ENCODE results near the gene ERVV-1.
A peak's percentile ranks its signal among the peaks of the same experiment; 100 is the strongest.
"Not testable (repeated sequence)": the region's sequence is repeated elsewhere in the genome, so short reads cannot be mapped to it uniquely, and the experiment has no call there.

The ERVV-1 gene

DNA sequence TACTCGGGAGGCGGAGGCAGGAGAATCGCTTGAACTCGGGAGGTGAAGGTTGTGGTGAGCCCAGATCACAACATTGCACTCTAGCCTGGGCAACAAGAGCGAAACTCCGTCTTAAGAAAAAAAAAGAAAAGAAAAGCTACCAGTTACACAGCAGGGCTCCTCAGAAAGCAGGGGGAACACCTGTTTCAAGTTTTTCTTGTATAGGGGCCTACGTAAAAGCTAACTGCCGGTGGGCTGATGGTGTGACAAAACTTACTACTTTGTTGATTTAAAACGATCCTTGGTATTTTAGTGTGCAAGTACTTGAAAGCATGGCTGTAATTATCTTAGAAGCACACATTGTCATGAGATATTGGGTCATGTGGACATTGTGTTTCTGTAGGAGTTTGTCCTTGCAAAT lies 15.7 kb upstream of the ERVV-1 start:
- Histone ChIP-seq H3K9ac (ENCODE audit: low read depth, low read length) (no peak overlapping the region), H3K27me3 (ENCODE audit: control insufficient read depth, insufficient read depth, low read length) (peaks cover 33% of the 10 kb centered on the region), H3K36me3 (ENCODE audit: control insufficient read depth, insufficient read depth, low read length) (no peaks in the 10 kb centered on the region), H3K4me3 (ENCODE audit: low read depth, low read length) (peak overlapping the region; percentile 30), H3K9me3 (ENCODE audit: control insufficient read depth, insufficient read depth, low read length) (no peaks in the 10 kb centered on the region), H3K4me1 (ENCODE audit: control insufficient read depth, insufficient read depth, low read length) (peaks cover 2% of the 10 kb centered on the region)

DNA sequence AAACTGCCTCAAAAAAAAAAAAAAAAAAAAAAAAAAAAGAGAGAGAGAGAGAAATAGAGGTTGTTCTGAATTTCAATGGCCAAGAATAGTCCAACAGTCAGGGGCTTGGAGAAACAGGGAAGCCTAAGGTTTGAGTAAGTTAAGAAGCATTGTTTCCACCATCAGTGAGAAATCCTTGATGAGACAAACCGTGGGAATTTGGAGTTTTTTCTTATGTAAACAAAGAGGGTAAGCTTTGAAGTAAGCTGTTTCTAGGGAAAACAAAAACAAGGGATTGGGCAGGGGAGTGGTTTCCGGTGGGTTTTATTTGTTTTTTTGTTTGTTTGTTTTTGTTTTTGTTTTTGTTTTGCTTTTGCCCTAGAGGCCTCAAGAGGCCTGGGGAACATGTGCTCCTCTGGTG lies 11.2 kb upstream of the ERVV-1 start:
- H3K4me1 ChIP-seq (ENCODE audit: control insufficient read depth, insufficient read depth, low read length), result peaks cover 2% of the 10 kb centered on the region
- no peaks in the 10 kb centered on the region for H3K9me3 ChIP-seq (ENCODE audit: control insufficient read depth, insufficient read depth, low read length)
- H3K9ac ChIP-seq (ENCODE audit: low read depth, low read length), result no peak overlapping the region
- peaks cover 23% of the 10 kb centered on the region for H3K27me3 ChIP-seq (ENCODE audit: control insufficient read depth, insufficient read depth, low read length)
- H3K36me3 ChIP-seq (ENCODE audit: control insufficient read depth, insufficient read depth, low read length), result no peaks in the 10 kb centered on the region
- H3K4me3 ChIP-seq (ENCODE audit: low read depth, low read length), result no peak overlapping the region

DNA sequence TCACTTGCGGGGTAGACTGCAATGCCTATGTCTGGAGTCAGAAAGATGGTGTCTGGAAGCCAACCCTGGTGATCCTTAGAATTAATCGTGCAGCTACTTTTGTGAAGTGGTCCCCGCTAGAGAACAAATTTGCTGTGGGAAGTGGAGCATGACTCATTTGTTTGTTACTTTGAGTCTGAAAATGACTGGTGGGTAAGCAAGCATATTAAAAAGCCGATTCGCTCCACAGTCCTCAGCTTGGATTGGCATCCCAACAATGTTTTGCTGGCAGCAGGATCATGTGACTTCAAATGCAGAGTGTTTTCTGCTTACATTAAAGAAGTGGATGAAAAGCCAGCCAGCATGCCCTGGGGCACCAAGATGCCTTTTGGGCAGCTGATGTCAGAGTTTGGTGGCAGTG lies 9.5 kb upstream of the ERVV-1 start:
- no peaks in the 10 kb centered on the region for H3K9me3 ChIP-seq (ENCODE audit: control insufficient read depth, insufficient read depth, low read length)

DNA sequence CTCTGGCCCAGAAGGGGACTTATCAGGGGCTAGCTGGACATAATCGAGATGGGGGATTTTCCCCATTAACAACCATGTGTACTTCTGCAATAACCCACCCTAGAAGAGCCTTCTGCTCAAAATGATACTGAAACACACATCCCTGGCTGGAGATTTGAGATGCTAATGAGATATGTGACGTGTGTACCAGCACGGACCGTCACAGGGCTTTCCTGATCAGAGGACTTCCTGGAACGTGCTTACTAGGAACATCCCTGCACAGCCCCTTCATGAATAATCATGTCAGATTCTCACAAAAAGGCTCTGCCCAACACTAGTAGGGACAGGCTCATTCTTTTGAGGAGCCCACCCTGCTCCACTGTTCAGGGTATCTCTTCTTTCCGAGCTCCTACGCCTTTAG lies 6.5 kb upstream of the ERVV-1 start:
- peaks cover 4% of the 10 kb centered on the region for H3K27me3 ChIP-seq (ENCODE audit: control insufficient read depth, insufficient read depth, low read length)
- H3K9me3 ChIP-seq (ENCODE audit: control insufficient read depth, insufficient read depth, low read length), result no peaks in the 10 kb centered on the region
- H3K36me3 ChIP-seq (ENCODE audit: control insufficient read depth, insufficient read depth, low read length), result peaks cover 2% of the 10 kb centered on the region
- H3K4me1 ChIP-seq (ENCODE audit: control insufficient read depth, insufficient read depth, low read length), result peaks cover 2% of the 10 kb centered on the region
- H3K4me3 ChIP-seq (ENCODE audit: low read depth, low read length), result no peak overlapping the region
- H3K9ac ChIP-seq (ENCODE audit: low read depth, low read length), result no peak overlapping the region

More for the DNA sequence above, 9.5 kb upstream of the ERVV-1 start:
- Histone ChIP-seq H3K27me3 (ENCODE audit: control insufficient read depth, insufficient read depth, low read length) (peaks cover 12% of the 10 kb centered on the region), H3K4me3 (ENCODE audit: low read depth, low read length) (no peak overlapping the region), H3K36me3 (ENCODE audit: control insufficient read depth, insufficient read depth, low read length) (peaks cover 2% of the 10 kb centered on the region), H3K9ac (ENCODE audit: low read depth, low read length) (no peak overlapping the region), H3K4me1 (ENCODE audit: control insufficient read depth, insufficient read depth, low read length) (peaks cover 2% of the 10 kb centered on the region)

DNA sequence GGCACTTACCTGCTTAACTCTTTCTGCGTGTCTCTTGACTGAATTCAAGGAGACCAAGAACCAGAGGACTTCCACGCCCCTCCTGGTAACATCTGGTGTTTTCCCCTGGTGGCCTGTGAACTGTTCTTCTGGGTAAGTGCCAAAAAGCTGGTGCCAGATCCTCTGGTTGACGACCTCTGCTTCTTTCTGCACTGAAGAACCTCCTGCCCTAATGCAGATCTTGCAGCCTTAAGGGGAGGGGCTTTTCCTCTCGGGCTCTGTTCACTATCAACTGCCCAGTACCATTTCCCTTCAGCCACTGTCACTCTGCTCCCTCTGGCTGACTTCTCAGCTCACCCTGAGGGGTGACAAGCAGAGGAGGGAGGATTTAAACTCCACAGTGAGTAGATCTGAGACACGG lies 6.1 kb upstream of the ERVV-1 start:
- Histone ChIP-seq H3K9ac (ENCODE audit: low read depth, low read length) (no peak overlapping the region), H3K4me3 (ENCODE audit: low read depth, low read length) (no peak overlapping the region), H3K27me3 (ENCODE audit: control insufficient read depth, insufficient read depth, low read length) (peaks cover 4% of the 10 kb centered on the region), H3K36me3 (ENCODE audit: control insufficient read depth, insufficient read depth, low read length) (peaks cover 2% of the 10 kb centered on the region), H3K4me1 (ENCODE audit: control insufficient read depth, insufficient read depth, low read length) (no peaks in the 10 kb centered on the region), H3K9me3 (ENCODE audit: control insufficient read depth, insufficient read depth, low read length) (no peaks in the 10 kb centered on the region)

DNA sequence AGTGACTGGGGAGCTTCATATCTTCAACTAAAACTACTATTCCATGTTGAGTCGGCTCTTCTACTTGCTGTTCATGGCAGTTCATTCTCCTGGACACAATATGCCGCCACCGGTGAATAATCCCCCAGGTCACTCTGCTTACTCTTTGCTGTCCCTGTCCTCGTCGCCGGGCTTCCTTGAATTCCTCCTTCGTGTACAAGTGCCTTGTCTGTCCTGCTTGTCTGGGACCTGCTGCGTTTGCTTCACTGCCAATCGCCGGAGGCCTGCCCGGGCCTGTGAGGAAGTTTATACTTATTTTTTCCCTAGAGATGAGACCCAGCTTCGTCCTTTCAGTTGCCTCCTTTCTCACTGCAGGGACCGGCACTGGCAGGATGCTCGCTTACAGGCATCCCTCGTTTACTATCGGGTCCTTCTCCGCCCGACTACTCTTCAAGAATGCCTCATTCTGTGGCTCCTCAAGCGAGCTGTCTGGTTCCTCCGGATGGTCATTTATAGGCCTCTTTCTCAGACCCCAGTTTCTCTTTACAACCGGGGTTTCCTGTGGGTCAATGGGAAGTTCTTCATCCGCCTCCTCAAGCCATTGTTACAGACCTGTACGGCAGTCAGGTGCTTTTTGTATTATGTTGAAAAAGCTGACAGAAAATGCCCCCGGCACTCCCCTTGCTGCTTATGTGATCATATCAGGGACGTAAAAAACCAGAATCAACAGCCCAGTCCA lies 5.5 kb upstream of the ERVV-1 start:
- Histone ChIP-seq H3K4me3 (ENCODE audit: low read depth, low read length) (no peak overlapping the region), H3K9me3 (ENCODE audit: control insufficient read depth, insufficient read depth, low read length) (no peaks in the 10 kb centered on the region), H3K4me1 (ENCODE audit: control insufficient read depth, insufficient read depth, low read length) (no peaks in the 10 kb centered on the region), H3K36me3 (ENCODE audit: control insufficient read depth, insufficient read depth, low read length) (peaks cover 2% of the 10 kb centered on the region), H3K9ac (ENCODE audit: low read depth, low read length) (no peak overlapping the region), H3K27me3 (ENCODE audit: control insufficient read depth, insufficient read depth, low read length) (peaks cover 2% of the 10 kb centered on the region)

DNA sequence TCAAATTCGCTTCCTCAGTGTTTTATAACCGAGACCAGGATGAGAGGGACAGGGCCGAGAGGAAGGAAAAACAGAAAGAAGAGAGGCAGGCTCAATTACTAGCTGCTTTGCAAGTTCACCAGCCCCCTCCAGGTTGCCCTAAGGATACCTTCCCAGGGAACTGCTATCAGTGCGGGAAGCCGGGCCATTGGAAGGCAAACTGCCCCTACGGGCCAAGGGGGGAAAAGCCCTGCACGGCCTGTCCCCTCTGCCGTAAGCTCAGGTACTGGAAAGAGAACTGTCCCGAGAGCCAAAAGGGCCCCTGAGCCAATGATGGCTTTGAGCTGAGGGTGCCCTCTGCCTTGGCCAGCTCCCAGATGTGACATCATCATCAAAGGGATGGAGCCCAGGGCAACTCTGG lies 3.2 kb upstream of the ERVV-1 start:
- H3K27me3 ChIP-seq (ENCODE audit: control insufficient read depth, insufficient read depth, low read length), result peaks cover 2% of the 10 kb centered on the region
- no peaks in the 10 kb centered on the region for H3K9me3 ChIP-seq (ENCODE audit: control insufficient read depth, insufficient read depth, low read length)
- H3K4me3 ChIP-seq (ENCODE audit: low read depth, low read length), result no peak overlapping the region
- no peak overlapping the region for H3K9ac ChIP-seq (ENCODE audit: low read depth, low read length)
- H3K4me1 ChIP-seq (ENCODE audit: control insufficient read depth, insufficient read depth, low read length), result no peaks in the 10 kb centered on the region
- peaks cover 2% of the 10 kb centered on the region for H3K36me3 ChIP-seq (ENCODE audit: control insufficient read depth, insufficient read depth, low read length)

DNA sequence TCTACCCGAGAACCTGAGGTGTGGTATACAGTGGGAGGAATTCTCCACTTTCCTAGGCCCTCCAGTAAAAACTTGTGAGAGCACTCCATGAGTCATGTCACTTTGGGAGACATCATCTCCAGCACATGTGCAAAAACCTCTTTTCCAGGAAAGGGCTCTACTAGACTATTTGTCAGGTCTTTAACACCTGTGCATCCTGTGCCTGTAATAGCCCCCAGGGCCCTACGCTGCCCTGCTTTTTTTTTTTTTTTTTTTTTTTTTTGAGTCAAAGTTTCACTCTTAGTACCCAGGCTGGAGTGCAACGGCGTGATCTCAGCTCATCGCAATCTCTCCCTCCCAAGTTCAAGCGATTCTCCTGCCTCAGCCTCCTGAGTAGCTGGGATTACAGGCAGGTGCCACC lies 1.7 kb upstream of the ERVV-1 start:
- Histone ChIP-seq H3K4me1 (ENCODE audit: control insufficient read depth, insufficient read depth, low read length) (no peaks in the 10 kb centered on the region), H3K36me3 (ENCODE audit: control insufficient read depth, insufficient read depth, low read length) (peaks cover 2% of the 10 kb centered on the region), H3K9me3 (ENCODE audit: control insufficient read depth, insufficient read depth, low read length) (no peaks in the 10 kb centered on the region), H3K9ac (ENCODE audit: low read depth, low read length) (no peak overlapping the region), H3K4me3 (ENCODE audit: low read depth, low read length) (no peak overlapping the region), H3K27me3 (ENCODE audit: control insufficient read depth, insufficient read depth, low read length) (peaks cover 2% of the 10 kb centered on the region)

DNA sequence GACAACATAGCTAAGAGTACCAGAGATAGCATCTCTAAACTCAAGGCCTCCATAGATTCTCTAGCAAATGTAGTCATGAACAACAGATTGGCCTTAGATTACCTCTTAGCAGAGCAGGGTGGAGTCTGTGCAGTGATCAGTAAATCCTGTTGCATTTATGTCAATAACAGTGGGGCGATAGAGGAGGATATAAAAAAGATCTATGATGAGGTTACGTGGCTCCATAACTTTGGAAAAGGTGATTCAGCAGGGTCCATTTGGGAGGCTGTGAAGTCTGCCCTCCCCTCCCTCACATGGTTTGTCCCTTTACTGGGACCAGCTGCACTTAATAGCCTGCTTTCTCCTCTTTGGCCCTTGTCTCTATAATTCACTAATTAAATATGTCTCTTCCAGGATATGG lies 1.4 kb downstream of the ERVV-1 start:
- H3K4me1 ChIP-seq (ENCODE audit: control insufficient read depth, insufficient read depth, low read length), result no peaks in the 10 kb centered on the region
- H3K27me3 ChIP-seq (ENCODE audit: control insufficient read depth, insufficient read depth, low read length), result no peaks in the 10 kb centered on the region
- no peak overlapping the region for H3K4me3 ChIP-seq (ENCODE audit: low read depth, low read length)
- no peaks in the 10 kb centered on the region for H3K36me3 ChIP-seq (ENCODE audit: control insufficient read depth, insufficient read depth, low read length)
- H3K9ac ChIP-seq (ENCODE audit: low read depth, low read length), result no peak overlapping the region
- H3K9me3 ChIP-seq (ENCODE audit: control insufficient read depth, insufficient read depth, low read length), result no peaks in the 10 kb centered on the region

DNA sequence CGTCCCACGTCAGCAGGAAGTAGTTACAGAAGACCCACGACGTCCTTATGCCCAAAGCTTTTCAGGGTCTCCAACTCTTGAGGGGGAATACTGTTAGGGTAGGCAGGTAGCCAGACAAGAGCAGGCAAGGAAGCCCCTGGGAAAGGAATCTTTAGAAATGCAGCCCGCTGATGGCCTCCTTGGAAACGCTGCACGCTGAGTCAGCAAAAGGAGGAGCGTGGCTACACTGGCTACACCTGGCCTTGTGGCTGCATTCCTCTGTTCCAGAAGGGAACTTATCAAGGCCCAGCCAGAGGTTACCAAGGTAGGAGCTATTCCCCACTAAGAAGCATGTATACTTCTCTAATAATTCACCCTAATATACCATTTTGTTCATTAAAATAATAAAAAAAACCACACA lies 2.0 kb downstream of the ERVV-1 start:
- Histone ChIP-seq H3K36me3 (ENCODE audit: control insufficient read depth, insufficient read depth, low read length) (no peaks in the 10 kb centered on the region), H3K4me3 (ENCODE audit: low read depth, low read length) (no peak overlapping the region), H3K4me1 (ENCODE audit: control insufficient read depth, insufficient read depth, low read length) (no peaks in the 10 kb centered on the region), H3K9me3 (ENCODE audit: control insufficient read depth, insufficient read depth, low read length) (no peaks in the 10 kb centered on the region), H3K27me3 (ENCODE audit: control insufficient read depth, insufficient read depth, low read length) (no peaks in the 10 kb centered on the region), H3K9ac (ENCODE audit: low read depth, low read length) (no peak overlapping the region)

DNA sequence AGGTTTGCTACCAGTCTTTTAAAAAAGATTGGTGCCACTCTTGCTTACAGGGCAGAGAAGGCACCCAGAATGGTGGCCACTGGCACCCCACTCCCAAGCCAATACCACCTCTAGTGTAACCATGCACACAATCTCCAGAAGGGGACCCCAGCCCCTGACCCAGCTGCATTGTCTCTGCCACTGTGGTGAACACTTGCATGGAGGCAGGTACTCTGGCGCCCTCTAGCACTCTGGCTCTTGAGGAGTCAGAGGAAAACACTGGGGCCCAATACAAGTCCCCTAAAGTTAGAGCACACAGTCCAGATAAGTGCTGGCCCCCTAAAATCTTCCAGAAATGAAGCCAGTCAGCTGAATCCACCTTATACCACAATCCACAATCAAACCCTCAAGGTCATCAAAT lies 6.0 kb downstream of the ERVV-1 start:
- Histone ChIP-seq H3K4me1 (ENCODE audit: control insufficient read depth, insufficient read depth, low read length) (no peaks in the 10 kb centered on the region), H3K4me3 (ENCODE audit: low read depth, low read length) (no peak overlapping the region), H3K9ac (ENCODE audit: low read depth, low read length) (no peak overlapping the region), H3K27me3 (ENCODE audit: control insufficient read depth, insufficient read depth, low read length) (no peaks in the 10 kb centered on the region), H3K9me3 (ENCODE audit: control insufficient read depth, insufficient read depth, low read length) (no peaks in the 10 kb centered on the region), H3K36me3 (ENCODE audit: control insufficient read depth, insufficient read depth, low read length) (no peaks in the 10 kb centered on the region)

DNA sequence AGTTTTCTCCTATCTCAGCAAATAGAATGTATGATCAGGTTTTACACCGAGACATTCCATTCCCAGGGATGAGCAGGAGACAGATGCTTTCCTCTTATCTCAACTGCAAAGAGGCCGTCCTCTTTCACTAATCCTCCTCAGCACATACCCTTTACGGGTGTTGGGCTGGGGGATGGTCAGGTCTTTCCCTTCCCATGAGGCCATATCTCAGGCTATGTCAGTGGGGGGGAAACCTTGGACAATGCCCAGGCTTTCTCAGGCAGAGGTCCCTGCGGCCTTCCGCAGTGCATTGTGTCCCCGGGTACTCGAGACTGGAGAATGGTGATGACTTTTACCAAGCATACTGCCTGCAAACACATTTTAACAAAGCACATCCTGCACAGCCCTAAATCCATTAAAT lies 14.6 kb downstream of the ERVV-1 start:
- not testable (repeated sequence) for H3K9me3 ChIP-seq (ENCODE audit: control insufficient read depth, insufficient read depth, low read length); H3K4me1 ChIP-seq (ENCODE audit: control insufficient read depth, insufficient read depth, low read length); H3K27me3 ChIP-seq (ENCODE audit: control insufficient read depth, insufficient read depth, low read length); H3K9ac ChIP-seq (ENCODE audit: low read depth, low read length); H3K36me3 ChIP-seq (ENCODE audit: control insufficient read depth, insufficient read depth, low read length); H3K4me3 ChIP-seq (ENCODE audit: low read depth, low read length)
